ENCODE results near the gene POLDIP3.
"Not testable (repeated sequence)": the region's sequence is repeated elsewhere in the genome, so short reads cannot be mapped to it uniquely, and the experiment has no call there.

Gene POLDIP3

DNA sequence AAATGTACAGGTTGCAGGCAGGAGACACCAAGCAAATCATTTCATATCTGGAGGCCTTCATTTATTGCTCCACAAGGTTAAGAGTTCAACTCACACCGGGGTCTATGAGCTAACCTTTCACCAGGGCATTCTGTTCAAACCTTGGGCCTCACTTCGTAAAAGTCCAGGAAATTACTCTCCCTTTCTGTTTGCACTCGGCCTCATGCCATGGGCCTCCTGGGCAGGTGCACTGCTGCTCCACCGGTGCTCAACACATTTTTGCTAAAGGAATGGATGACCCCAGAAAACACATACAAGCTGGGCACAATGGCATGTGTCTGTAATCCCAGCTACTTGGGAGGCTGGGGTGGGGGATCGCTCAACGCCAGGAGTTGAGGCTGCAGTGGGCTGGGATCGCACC is 78.5 kb downstream of the POLDIP3 start:
- no peak for DNase-seq (ENCODE audit: low read depth)
- no peak overlapping the region for H3K4me3 ChIP-seq (replicated peaks; ENCODE audit: low read depth, low read length)
- no peak for TF ChIP-seq CTCF (IDR thresholded peaks at IDR 0.05; ENCODE audit: low read length, missing control alignments)

GRCh38 chr22:42535082-42535731 is 79.5 kb downstream of the POLDIP3 start:
- H3K4me3 ChIP-seq (replicated peaks; ENCODE audit: low read depth, low read length); DNase-seq (ENCODE audit: low read depth): not testable (repeated sequence)

Measured in fibroblast of pulmonary artery (primary cell).